Limb (tissue), 2 donors: ENCODE measurements around the gene CBX4.

Experiments used
- DNase-seq, 2 donors: peaks; one replicate each; pipeline ENCODE4 v3.0.0-alpha.2; 2016; ENCODE audit errors: extremely low spot score in 2 of 2

The CBX4 gene

GRCh38 chr17:79802039-79802735 lies 37.1 kb downstream of the CBX4 start:
- no peak for DNase-seq

GRCh38 chr17:79801156-79802038 lies 37.8 kb downstream of the CBX4 start:
- DNase-seq = peak in 1 of 2 donors; percentile 58

GRCh38 chr17:79800325-79801155 lies 38.7 kb downstream of the CBX4 start:
- DNase-seq = peak; percentile 74 to 75

DNA sequence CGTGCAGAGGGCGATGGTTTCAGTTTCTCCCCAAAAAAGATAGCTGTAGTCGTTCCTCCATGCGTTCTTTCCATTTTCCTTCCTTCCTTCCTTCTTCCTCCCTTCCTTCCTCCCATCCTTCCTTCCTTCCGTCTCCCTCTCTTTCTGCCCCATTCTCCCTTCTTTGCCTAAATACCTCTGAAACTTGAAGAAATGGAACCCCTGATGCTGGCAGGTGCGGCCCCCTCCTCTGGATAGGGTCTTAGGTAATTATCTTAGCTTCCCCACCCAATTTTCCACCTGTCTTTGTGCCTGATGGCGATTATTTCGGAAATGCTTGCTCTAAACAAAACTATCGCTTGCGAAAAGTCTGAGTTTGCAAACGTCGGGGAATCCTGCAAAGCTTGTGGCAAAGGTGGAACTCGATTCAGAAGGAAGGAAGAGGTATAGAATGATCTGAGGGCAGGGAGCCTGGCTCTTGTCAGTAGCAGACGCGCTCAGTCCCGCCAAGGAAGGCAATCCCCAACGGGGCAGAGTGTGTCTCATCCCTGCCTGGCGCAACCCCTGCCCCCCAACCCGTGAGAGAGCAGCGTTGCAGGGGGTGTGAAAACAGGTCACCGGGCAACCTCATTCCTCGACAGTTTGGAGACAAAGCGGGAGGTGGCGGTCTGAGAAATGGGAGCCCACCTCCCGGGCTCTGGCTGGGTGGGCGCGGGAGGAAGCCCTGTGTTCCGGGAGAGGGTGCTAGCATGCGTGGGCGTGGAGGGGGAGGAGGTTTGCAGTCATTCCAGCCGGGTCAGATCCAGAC lies 39.5 kb downstream of the CBX4 start:
- DNase-seq = no peak

- DNase-seq = peak in 1 of 2 donors; percentile 75
These were observed 40.1 kb downstream of the CBX4 start for GRCh38 chr17:79799174-79799537.

DNA sequence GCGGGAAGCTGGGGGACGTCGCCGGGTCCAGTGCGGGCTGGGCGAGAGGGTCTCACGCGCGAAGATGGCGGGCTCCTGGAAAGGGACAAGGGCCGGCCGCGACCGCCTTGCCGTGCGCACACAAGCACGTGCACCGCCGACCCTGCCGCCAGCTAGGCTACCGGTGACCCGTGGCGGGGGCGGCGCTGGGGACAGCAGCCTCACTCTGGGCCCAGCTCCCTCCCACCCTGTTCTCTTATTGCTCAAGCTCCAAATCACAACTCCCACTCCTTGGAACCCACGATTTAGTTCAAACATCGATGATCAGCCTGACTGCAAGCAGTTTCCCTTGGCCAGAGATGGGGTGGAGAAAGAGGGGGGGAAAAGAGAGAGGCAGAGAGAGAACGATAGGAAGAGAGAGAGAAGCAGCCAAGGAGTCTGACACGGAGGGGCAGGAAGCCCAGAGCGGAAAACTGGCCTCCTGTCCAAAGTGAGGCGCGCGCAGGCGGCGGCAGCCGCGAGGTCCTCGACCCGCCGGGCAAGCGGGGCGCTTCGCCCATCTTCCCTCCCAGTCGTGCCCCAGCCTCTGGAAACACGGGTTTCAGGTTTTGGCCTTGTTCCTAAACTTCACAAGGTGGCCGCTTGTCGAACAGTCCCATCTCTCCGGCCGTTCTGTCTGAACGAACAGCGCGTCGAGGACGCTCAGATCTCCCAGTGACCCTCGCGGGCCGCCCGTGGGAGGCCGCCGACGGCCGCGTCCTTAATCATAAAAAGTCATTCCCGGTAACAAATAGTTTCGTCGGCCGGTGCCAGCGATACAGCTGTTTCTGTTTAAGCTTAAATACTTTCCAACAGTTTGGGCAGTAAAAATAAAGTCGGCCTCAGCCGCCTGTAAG lies 40.7 kb downstream of the CBX4 start:
- DNase-seq = peak in 1 of 2 donors; percentile 73

DNA sequence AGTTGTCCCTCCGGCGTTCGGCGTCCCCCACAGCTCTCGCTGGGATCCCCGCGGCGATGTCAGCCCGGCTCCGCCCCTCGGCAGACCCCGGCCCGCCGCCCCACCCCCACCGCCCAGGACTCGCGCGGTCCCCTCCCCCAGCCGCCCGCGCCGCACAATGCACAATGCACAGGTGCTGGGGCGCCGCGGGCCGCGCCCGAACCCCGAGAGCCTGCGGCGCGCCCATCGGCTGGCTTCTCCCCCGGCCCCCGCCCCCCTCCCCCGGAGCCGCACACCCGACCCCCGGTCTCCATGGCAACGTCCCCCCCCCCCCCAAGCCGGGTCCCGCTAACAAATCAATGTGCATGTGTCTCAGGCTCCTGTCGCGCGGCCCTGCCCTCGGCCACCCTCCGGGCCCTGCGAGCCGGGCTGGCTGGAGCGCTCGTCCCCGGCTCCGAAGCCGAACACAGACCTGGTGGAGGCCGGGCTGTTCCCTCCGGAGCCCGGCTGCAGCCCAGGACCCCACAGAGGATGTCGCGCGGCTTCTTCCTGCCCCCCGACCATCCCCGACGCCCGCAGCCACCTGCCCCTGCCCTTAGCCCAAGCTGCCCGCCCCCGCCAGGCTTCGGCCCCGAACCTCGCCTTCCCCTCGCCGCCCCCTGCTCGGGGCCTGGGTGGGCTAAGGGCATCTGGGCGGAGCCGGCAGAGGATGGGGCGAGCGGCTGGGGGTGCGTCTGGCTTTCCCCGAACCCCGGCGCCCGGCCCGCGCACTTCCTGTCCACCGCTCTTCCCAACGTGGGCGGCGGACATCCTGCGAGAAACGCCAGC lies 41.5 kb downstream of the CBX4 start:
- peak in 1 of 2 donors; percentile 88 for DNase-seq

DNA sequence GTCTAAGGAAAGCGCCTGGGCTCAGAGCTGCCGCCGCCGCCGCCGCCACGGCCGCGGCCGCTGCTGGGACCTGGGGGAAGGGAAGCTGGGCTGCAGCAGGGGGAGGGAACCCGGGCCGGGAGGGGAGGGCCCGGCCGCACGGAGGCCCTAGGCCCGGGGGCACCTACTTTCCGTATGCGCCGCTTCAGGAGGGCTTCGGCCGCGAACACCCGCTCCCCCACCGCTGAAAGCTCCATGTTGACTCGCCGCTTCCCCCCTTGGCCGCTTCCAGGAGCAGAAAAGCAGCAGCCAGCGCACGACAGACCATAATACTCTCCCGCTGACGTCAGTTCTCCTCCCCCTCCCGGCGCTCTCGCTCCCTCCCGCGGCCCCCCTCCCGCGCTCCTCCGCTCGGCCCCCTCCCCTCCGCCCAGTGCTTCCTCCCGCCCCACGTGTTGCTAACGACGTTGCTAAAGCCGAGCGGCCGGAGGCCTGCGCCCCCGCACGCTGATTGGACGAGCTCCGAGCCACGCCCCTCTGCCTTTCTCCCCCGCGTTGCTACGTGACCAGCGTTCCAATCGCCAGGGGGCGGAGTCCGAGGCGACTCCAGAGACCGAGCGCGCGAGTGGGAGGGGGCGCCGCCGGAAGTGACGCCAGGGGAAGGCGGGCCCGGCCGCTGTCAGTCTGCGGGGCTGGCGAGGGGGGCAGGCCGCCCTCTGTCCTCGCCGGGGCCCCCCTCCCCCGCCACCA lies 42.3 kb downstream of the CBX4 start, which contains the start of gene CBX8:
CBX8 (minus strand) TSS at position 315 of the 729 bp plus-strand sequence; CDS start at position 236, 79 bp downstream.
- peak; percentile 99 to 100 for DNase-seq

DNA sequence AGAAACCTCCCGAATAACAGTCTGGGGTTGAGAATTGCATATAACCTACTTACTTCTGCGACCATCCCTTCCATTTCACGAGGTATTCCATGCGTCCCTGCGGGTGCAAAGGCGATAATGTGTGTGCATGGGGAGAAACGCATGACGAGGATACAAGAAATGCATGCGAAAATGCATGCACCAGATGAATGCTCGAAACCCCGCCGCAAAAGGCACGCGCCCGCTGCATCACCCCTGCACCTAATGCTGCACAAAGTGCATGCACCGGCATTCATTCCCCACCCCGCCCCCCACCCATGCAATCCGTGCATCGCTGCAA lies 42.8 kb downstream of the CBX4 start:
- no peak for DNase-seq

GRCh38 chr17:79795795-79796443 lies 43.3 kb downstream of the CBX4 start:
- DNase-seq = no peak

DNA sequence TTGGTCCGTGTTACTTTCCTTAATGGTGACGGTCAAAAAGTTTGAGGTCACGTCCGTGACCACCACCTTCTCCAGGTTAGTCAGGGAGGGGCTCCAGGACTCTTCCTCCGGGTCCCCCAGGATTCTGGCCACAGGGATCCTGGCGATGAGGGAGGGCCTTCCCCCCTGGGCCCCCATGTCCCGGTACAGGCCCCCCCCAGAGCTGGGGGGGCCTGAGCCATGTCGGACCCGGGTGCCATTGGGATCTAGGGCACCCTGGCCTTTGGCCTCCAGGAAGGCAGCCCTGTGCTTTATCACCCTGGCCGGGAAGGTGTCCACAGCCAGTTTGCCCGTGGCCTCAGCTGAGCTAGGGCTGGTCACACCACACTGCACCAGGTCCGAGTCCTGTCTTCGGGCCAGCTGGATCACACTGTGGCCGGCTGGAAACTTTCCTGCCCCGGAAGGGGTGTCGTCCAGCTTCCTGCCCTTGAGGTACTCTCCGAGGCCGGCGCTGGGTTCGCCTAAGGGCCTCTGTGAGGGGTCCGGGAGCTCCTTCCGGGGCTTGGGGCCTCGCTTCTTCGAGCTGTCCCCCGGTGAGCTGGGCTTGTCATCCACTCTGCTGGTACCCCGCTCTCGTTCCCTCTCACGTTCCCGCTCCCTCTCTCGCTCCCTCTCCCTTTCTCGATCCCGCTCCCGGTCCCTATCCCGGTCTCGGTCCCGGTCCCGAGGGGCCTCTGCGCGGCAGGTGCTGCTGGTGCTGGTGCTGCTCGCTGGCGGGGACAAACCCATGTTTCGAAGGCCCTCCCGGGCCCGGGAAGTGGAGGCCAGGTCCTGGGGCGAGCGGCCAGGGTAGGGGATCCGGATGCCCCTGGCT lies 44.4 kb downstream of the CBX4 start:
- DNase-seq = no peak

GRCh38 chr17:79793924-79794304 lies 45.3 kb downstream of the CBX4 start:
- peak in 1 of 2 donors; percentile 61 for DNase-seq

GRCh38 chr17:79792984-79793923 lies 46.0 kb downstream of the CBX4 start:
- DNase-seq = peak in 1 of 2 donors; percentile 70

- DNase-seq = peak in 1 of 2 donors; percentile 48
These were observed 46.8 kb downstream of the CBX4 start for GRCh38 chr17:79792341-79792871.

DNA sequence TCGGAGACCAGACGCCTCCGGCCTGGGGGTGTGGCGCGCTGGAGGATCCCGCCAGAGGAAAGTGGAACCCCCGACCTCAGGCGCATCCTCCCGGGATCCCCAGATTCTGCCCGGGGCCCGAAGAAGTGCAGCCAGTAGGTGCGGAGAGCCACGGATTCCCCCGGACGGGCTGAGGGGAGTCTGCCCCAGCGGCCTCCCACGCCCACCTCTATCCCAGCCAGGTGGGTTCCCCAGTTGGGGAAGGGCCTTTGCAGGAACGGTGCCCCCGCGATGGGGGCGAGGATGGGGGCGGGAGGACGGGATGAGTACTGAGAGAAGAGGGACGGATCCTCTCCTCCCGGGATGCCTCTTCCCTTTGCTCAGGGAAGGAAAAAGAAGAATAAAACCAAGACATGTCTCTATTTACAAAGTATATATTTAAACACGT lies 47.5 kb downstream of the CBX4 start:
- no peak for DNase-seq
